Measurements from ENCODE around the gene ARHGEF40.

DNA sequence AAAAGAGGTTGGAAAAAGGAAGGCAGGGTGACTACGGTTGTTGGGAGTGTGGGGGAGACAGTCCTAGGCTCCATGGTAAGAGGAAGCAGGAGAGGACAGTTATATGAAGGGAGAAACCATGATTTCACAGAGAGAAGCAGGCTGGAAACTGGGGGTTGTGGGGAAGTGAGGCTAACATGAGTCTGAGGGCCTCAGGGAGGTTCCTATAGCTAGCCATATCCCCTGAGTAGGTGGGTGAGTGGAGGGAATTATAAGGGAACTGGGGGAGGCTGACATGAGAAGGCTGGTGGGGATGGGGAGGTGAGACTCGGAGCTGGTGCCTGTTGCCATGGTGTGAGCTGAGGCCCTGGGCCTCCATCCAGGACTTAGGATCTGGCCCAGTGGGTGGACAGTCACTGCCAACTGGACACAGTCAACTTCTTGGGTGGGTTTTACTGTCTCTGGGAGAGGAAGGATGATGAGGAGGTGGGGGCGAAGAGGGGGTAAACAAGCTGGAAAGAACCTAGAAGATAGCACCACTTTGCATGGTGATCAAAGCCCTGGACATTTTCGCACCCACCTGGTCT is 36.9 kb upstream of the ARHGEF40 start:
- TF ChIP-seq POLR2A (IDR thresholded peaks at IDR 0.05; ENCODE audit: extremely low read depth, insufficient read length) (no peak), CTCF (IDR thresholded peaks at IDR 0.05; ENCODE audit: low read depth, low read length) (no peak), MAX (IDR thresholded peaks at IDR 0.05; ENCODE audit: low read depth, low read length) (no peak), MYC (IDR thresholded peaks at IDR 0.05; ENCODE audit: low read depth, low read length) (no peak)
